ENCODE results near the gene CEP104.

DNA sequence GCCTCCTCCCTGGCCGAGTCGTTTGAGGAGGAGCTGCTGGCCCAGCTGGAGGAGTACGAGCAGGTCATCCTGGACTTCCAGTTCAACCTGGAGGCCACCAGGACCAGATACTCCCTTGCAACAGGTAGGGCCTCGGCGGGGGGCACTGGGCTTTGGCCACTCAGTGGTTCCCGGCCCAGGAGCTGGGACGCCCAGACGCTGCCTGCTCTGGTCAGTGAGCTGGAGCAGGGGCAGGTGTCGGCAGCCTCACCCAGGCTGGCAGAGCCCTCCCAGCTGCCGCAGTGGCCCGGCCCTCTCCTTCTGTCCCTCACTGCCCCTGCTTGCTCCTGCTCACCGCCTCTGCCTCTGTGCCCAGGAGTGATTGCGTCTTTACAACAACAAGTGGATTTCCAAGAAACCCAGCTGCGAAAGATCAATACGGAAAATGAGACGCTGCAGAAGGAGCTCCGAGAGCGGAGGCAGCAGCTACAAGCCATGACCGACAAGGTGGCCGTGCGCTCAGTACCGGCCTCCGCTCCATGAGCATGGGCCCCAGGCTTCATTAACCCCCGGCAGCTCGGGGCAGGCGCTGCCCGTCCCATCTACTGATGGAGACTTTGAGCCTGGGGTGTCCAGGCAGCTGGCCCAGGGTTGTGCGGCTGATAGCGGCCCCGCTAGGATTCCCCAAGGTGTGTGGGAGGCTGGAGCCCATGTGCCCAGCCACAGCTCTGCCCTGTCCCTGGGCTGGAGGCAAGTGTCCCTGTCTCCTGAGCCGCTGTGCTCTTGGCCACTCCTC, 93.5 kb downstream of the CEP104 start:
- TF ChIP-seq RAD21 (IDR thresholded peaks at IDR 0.05; ENCODE audit: low read depth) (no peak), TCF7L2 (IDR thresholded peaks at IDR 0.05; ENCODE audit: borderline replicate concordance, extremely low read depth, insufficient read depth, insufficient read length) (no peak), POLR2A (IDR thresholded peaks at IDR 0.05; ENCODE audit: borderline replicate concordance, extremely low read depth, insufficient read depth, insufficient read length) (no peak), POLR2AphosphoS5 (IDR thresholded peaks at IDR 0.05; ENCODE audit: low read depth, low read length) (no peak), ZBTB33 (IDR thresholded peaks at IDR 0.05; ENCODE audit: extremely low read depth, insufficient replicate concordance, low read length) (no peak), EZH2 (IDR thresholded peaks at IDR 0.05) (no peak), ZFX (IDR thresholded peaks at IDR 0.05) (no peak), SIN3A (IDR thresholded peaks at IDR 0.05; ENCODE audit: low read depth) (no peak), ZNF274 (IDR thresholded peaks at IDR 0.05; ENCODE audit: low read depth, low read length) (no peak), SP1 (IDR thresholded peaks at IDR 0.05; ENCODE audit: low read depth) (no peak), JUND (IDR thresholded peaks at IDR 0.05) (no peak), EZH2phosphoT487 (IDR thresholded peaks at IDR 0.05; ENCODE audit: borderline replicate concordance) (no peak), YY1 (IDR thresholded peaks at IDR 0.05; ENCODE audit: extremely low read depth, insufficient replicate concordance, low read depth, low read length) (no peak)
- TF ChIP-seq, protein P1, sequence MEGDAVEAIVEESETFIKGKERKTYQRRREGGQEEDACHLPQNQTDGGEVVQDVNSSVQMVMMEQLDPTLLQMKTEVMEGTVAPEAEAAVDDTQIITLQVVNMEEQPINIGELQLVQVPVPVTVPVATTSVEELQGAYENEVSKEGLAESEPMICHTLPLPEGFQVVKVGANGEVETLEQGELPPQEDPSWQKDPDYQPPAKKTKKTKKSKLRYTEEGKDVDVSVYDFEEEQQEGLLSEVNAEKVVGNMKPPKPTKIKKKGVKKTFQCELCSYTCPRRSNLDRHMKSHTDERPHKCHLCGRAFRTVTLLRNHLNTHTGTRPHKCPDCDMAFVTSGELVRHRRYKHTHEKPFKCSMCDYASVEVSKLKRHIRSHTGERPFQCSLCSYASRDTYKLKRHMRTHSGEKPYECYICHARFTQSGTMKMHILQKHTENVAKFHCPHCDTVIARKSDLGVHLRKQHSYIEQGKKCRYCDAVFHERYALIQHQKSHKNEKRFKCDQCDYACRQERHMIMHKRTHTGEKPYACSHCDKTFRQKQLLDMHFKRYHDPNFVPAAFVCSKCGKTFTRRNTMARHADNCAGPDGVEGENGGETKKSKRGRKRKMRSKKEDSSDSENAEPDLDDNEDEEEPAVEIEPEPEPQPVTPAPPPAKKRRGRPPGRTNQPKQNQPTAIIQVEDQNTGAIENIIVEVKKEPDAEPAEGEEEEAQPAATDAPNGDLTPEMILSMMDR (IDR thresholded peaks at IDR 0.05 in 2 of 3, conservative IDR thresholded peaks at IDR 0.05 in 1 of 3; ENCODE audit: borderline replicate concordance in 1 of 3, insufficient read depth in 1 of 3, low read depth in 2 of 3, low read length in 2 of 3): no peak

Measured in HCT116 (cell line).